HL-60/S4 treated with retinoic acid at 250 ng/mL for 4 days and 3 days (cell line): ENCODE measurements around the gene CYP3A5.
"Not testable (repeated sequence)": the region's sequence is repeated elsewhere in the genome, so short reads cannot be mapped to it uniquely, and the experiment has no call there.

Experiments used
- in situ Hi-C: fragments of 300-500 bp; cut with MboI; formaldehyde crosslinking; loops from 2 replicates; pipeline ENCODE4 v1.7.0; 2022; ENCODE audit warnings: low sequenced_read_pairs

CYP3A5 gene

DNA sequence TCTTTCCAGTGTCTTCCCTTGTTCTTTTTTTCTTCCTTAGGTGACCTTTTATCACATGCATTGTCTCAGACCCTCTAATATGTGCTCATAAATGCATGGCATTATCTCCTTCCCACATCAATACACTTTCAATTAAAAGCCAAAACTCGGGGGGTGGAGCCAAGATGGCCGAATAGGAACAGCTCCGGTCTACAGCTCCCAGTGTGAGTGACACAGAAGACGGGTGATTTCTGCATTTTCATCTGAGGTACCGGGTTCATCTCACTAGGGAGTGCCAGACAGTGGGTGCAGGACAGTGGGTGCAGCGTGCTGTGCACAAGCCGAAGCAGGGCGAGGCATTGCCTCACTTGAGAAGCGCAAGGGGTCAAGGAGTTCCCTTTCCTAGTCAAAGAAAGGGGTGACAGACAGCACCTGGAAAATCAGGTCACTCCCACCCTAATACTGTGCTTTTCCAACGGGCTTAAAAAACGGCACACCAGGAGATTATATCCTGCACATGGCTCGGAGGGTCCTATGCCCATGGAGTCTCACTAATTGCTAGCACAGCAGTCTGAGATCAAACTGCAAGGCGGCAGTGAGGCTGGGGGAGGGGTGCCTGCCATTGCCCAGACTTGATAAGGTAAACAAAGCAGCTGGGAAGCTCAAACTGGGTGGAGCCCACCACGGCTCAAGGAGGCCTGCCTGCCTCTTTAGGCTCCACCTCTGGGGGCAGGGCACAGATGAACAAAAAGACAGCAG is 6.2 kb upstream of the CYP3A5 start:
- in situ Hi-C loops = not testable (repeated sequence)

DNA sequence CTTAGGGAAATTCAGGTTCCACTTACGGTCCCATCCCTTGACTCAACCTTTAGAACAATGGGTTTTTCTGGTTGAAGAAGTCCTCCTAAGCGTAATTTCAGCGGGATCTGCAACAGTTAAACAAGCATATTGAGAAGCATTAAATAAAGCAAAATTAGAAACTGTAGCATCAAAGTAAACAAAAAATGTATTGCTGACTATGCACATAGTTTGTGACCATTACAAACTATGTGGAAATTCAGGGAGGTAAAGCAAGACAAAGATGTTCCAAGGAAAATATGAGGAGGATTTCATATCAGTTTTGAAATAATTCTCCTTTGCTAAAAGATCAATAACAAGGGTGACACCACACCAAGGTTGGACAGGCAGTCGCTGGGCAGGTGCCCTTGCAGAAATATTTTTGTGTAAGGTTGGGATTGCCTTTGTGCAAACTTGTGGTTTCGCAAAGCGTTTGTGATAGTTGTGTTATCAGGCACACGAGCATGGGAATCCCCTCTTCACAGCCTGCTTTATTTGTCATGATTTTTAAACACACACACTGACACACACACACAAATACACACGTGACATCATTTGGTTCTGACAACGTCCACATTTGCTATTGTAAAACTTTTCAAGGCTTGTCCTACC is 5.4 kb upstream of the CYP3A5 start:
- in situ Hi-C loops = no loop called here

DNA sequence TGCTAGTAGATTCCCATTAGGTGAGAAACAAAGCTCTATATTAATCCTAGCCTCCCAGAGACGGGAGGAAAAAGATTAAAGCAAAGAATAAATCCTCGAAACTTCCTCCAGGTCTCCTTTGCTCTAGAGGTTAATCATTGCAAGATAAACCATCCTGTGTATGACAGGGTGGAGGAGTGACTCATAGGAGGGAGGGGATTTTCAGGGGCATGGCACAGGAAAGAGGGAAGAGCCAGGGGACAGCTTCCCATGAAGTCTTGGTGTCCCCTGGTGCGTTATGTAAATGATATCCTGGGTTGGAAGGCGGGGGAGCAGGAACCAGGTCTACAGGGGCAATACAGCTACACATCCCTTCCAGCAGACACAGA is 780 bp downstream of the CYP3A5 start:
- in situ Hi-C loops = no loop called here

DNA sequence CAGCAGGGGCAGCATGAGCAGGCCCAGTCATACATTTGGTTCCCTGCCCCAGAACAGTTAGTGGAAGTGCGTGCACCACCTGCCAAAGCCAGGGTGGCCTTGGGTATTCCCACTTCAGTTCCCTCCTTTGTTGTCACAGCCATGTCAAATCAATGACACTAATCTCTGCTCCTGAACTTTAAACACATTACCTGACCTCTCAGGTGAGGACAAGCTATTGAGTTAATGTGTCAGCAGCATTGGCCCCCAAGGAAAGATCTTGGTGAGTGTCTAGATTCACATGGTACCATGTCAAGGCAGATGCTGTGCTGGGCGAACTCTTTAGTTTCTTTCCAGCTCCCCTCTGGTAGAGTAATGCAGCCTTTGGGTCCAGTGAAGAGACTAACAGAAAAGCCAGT is 2.1 kb downstream of the CYP3A5 start:
- in situ Hi-C loops = no loop called here

DNA sequence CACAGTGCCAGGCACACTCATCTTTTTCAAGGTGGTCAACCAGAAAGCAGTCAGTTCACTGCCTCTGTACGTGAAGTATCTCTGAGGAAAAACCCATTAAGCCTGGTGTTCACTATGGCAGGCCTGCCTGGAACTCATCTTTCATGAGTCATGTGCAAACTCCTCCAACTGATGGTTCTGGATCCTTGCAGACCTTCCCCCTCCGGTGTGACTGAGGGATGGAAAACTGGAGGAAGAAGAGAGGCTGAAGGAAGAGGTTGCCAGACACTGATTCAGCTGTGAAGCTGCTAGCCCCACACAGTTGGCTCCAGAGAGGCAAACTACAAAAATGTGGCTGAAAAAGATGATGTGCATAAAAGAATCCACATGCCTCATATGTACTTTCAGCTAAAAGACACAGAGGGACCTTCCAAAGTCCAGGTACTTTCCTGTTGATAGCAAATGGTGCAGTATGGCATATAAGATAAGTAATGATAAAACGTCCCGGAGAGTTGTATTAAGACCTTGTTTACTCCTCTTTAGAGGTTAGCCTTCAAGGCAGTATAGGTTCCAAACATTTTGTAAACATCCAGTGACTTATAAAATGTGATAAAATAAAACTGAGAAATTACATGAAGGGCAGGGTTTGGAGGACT is 2.7 kb downstream of the CYP3A5 start:
- in situ Hi-C loops = no loop called here

DNA sequence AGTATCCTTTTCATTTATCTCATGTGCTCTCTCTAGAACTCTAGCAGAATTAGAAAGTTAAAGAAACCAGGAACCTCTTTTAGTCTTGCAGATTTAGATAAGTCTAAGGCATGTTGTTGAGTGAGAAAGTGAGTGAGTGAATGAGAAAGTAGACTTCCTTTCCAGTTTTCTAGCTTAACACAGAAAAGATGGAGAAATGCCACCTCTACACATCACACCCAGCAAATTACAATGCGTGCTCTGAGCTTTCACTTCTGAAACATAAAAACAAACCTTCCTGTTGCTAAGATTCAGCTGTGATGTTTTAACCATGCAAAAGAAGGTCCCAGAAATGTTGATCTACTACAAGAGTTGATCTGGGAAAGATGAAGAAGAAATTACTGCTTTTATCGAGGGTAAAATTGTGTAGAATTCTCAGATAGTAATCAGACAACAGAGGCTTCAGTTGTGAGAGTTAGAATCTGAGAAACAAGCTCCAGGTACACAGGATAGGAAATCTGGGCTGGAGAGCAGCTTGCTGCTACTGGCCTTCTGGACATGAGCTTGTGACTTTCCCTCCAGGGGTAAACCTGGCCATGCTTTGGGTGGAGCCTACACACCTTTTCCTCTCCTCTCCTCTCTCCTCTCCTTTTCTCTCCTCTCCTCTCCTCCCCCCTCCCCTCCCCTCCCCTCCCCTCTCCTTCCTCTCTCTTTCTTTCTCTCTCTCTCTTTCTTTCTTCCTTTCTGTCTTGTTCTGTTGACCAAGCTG is 4.6 kb downstream of the CYP3A5 start:
- in situ Hi-C loops = no loop called here

DNA sequence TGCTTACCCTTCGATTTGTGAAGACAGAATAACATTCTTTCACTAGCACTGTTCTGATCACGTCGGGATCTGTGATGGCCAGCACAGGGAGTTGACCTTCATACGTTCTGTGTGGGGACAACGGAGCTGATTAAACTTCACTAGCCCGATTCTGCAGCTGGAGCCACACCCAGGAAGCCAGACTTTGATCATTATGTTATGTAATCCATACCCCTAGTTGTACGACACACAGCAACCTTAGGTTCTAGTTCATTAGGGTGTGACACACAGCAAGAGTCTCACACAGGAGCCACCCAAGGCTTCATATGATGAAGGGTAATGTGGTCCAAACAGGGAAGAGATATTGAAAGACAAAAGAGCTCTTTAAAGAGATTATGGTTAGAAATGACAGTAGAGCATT is 7.2 kb downstream of the CYP3A5 start:
- in situ Hi-C loops = no loop called here

DNA sequence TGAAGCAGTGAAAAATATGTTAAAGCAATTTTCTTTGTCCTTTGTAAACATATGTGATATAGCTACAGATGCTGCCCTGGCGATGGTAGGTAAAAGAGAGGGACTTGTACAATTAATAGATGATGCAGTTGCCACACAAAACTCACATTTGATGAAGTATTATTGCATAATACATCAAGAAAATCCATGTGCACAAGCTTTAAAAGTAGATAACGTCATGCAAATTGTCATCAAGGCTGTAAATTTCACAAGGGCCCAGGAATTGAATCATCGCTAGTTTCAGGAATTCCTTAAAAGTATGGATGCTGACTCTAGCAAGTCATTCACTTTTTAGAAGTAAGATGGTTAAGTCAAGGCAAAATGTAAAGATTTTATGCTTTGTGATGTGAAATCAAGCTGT is 10.0 kb downstream of the CYP3A5 start:
- in situ Hi-C loops = no loop called here

DNA sequence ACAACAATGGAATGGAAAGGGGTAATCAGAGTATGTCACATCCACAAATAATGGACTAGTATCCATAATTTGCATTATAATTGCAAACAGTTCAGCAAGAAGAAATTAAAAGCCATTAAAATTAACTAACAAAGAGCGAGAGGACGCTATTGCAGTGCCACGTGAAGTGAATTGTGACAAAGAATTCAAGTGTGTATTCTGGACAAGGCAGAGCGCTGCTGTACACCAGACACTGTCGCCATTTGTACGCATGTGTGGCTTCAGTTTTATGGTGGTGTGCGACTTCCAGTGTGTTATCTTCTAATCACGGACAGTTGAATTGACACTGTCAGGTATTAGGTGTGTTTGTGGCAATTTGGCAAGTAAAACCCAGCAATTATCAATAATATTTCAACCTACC is 11.3 kb downstream of the CYP3A5 start:
- in situ Hi-C loops = no loop called here

DNA sequence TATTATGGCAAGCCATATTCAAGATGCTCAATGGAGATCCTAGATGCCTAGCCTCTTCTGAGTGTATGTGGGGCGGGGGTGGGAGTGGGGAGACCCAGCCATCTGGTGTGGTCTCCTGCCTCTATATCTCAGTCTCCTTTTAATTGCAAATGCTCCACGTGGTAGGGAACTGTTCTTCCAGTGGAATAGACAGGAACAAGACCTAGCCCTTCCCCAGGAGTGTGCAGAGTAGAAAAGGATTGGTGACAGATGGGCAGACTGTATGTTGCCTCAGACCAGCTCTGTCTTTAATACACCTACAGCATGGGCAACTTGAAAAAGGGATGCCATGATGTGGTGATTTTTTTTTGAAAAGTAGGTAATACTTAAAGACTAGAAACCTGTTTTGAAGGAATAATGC is 12.6 kb downstream of the CYP3A5 start:
- in situ Hi-C loops = no loop called here

DNA sequence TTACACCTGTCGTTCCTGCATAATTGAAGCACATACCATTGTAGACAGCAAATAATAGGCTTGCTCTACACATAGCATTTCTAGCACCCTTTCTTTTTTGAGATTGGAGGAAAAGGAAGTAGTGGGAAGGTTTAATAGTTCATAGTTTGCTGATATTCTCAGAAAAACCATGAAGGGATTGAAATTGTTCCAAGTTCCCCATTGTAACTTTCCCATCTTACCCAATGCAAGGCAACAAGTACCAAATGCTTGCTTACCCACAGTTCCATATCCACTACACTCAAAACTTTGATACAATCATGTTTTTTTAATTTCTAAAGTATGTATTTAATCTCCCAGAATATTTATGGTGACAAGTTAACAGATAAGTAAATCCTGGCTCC is 13.8 kb downstream of the CYP3A5 start:
- in situ Hi-C loops = no loop called here

DNA sequence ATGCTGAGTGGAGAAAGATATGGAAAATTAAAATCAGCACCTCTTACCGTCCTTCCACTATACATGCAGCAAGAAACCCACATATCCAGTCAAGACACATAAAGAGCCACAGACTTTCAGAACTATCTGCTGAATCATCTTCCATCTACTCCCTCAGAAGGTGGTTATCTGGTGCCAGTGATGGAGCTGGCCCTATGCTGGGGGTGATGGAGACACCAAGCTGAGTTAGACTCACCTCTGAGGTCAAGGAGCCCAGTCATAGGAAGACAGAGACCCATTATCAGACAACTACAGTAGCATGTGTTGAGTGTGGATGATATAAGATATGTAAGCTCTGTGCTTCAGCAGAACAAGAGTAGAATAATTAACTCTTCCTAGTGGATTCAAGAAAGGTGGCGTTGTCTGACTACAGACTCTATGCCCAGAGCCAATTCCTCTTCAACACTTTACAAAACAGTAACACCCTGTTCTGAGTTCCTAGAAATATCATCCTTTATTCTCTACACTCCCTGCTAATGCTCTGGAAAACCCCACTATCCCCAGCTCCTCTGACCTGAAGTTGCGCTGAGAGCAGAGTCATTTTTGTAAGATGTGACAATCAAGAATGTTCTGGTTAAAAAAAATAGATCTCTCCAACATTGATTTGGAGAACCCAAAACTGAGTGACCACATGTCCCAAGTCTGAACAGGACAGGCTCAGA is 14.3 kb downstream of the CYP3A5 start:
- in situ Hi-C loops = no loop called here

DNA sequence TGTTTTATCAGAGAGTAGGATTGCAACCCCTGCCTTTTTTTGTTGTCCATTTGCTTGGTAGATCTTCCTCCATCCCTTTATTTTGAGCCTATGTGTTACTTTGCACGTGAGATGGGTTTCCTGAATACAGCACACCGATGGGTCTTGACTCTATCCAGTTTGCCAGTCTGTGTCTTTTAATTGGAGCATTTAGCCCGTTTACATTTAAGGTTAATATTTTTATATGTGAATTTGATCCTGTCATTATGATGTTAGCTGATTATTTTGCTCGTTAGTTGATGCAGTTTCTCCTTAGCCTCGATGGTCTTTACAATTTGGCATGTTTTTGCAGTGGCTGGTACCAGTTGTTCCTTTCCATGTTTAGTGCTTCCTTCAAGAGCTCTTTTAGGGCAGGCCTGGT is 21.9 kb downstream of the CYP3A5 start:
- in situ Hi-C loops = not testable (repeated sequence)

DNA sequence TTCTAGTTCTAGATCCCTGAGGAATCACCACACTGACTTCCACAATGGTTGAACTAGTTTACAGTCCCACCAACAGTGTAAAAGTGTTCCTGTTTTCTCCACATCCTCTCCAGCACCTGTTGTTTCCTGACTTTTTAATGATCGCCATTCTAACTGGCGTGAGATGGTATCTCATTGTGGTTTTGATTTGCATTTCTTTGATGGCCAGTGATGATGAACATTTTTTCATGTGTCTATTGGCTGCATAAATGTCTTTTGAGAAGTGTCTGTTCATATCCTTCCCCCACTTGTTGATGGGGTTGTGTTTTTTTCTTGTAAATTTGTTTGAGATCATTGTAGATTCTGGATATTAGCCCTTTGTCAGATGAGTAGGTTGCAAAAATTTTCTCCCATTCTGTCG is 25.2 kb downstream of the CYP3A5 start:
- in situ Hi-C loops = not testable (repeated sequence)

DNA sequence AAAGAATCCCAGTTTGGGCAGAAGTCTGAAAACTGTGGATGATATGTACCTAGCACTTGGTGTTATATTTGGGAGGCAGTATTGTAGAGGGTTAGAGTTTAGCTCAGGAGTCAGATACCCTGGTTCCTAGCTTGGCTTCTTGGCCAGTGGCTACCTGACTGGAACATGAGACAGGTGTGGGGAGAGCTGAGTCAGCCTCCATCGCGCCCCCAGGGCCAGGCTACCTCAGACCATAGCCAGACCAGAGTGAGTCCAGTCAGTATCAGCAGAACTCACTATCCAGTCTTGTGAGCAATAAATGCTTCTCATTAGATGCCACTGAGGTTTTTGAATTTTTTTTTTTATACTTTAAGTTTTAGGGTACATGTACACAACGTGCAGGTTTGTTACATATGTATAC is 26.0 kb downstream of the CYP3A5 start:
- in situ Hi-C loops = no loop called here

DNA sequence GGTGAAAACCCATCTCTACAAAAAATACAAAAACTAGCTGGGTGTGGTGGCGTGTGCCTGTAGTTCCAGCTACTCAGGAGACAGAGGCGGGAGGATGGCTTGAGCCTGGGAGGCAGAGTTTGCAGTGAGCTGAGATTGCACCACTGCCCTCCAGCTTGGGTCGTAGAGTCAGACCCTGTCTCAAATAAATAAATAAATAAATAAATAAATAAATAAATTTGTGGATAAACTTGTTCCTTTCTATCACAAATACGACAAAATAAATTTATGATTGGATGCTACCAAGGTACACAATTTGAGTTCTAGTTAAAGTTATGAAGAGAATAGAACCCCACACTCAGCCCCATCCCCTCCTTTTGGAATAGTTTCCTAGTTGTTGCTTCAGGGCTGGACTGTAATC is 26.5 kb downstream of the CYP3A5 start:
- in situ Hi-C loops = not testable (repeated sequence)

DNA sequence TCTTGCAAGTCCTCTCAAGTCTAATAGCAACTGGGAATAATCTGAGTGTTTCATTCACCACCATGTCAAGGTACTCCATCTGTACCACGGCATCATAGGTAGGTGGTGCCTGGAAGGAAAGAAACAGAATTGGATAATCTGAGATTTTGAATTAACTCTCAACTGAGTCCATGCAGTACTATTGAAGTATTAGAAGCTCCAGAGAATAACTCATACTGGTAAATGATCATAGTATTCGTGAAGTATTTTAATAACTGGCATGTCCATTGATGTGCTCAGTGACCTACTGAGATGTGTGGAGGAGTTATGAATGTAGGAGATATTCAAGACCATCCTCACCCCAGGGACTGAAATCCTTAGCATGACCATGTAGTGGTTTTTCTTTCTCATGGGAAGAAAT is 27.1 kb downstream of the CYP3A5 start:
- in situ Hi-C loops = no loop called here

DNA sequence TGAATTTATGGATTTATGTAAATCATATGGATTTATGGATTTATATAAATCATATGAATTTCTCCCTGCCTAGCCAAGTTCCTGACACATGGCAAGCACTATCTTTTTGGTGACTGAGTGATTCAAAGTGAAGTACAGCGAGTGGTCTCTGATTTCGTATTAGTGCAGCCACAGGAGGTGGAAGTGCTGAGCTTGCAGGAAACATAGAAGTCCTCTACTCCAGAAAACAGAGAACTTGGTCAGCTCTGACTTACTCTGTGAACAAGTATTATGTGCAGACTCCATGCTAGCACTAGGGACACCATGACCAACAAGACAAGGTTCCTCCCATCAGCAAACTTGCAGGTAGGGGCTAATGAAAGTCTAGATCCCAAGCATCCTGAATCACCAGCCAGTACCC is 28.5 kb downstream of the CYP3A5 start:
- in situ Hi-C loops = no loop called here

DNA sequence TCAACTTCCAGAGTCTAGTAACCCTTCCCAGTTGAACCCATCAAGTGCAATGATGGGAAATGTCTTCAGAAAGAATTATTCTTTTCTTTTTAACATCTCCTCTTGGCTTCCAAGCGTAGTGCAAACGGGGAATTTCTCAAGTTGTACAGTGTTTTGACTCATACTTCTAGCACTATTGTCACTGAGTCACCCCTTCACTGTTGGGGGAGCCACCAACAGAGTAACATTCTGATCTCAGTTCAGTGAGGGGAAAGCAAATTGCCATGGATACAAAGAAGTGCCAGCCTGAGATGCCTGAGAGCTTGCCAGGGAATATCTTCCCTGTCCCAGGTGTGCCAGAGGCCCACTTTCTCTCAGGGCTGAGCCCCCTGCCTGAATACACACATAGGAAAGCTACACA is 31.0 kb downstream of the CYP3A5 start:
- in situ Hi-C loops = no loop called here

DNA sequence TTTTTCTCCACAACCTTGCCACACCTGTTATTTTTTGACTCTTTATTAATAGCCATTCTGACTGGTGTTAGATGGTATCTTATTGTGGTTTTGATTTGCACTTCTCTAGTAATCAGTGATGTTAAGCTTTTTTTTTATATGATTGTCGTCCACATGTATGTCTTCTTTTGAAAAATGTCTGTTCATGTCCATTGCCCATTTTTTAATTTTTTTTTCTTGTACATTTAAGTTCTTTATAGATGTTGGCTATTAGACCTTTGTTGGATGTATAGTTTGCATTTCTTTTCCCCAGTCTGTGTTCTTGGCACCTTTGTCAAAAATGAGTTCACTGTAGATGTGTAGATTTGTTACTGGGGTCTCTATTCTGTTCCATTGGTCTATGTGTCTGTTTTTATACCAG is 34.2 kb downstream of the CYP3A5 start:
- in situ Hi-C loops = no loop called here

DNA sequence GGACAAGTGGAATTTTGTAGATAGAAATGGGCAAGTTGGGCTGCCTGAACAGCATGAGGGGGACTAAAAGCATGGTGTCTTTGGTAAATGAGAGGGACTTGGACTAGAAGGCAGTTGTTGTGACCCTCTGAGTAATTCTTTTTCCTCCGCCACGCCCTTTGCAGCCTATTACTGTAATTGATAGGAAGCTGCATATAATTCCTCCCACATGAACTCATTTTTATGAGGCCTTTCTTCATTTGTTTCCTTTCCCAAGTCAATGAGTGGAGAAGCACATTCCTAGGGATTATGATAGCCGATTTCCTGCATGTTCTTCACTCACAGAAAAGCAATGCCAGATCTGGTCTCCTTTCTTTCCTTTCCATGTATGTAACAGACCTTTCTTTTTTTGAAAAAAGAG is 35.4 kb downstream of the CYP3A5 start:
- in situ Hi-C loops = no loop called here
